RWPE2 (cell line): ENCODE measurements around the gene ANK3.

ENCODE experiments used
- ATAC-seq: fragments of 200-7000 bp; cut with Tn5 transposase; 3 replicates; pipeline ENCODE4 v1.9.1; 2021; ENCODE audit warnings: low read depth
- DNase-seq: peaks from one replicate; pipeline ENCODE4 v3.0.0-alpha.2; 2020; ENCODE audit warnings: low spot score
- H3K27ac ChIP-seq: fragments of 450-650 bp; 2 replicates; pipeline ENCODE4 v1.5.1; 2017; ENCODE audit warnings: mild to moderate bottlenecking; ENCODE audit not compliant: poor library complexity, severe bottlenecking
- H3K27me3 ChIP-seq: fragments of 250-450 bp; sonication (Bioruptor Pico); 2 replicates; pipeline ENCODE4 v1.5.1; 2021; ENCODE audit warnings: mild to moderate bottlenecking, moderate library complexity; ENCODE audit not compliant: insufficient read depth, poor library complexity, severe bottlenecking
- H3K36me3 ChIP-seq: fragments of 250-450 bp; sonication (Bioruptor Pico); 2 replicates; pipeline ENCODE4 v1.5.1; 2020; ENCODE audit warnings: low read depth, mild to moderate bottlenecking, moderate library complexity
- H3K4me1 ChIP-seq: fragments of 250-450 bp; sonication (Bioruptor Pico); 2 replicates; pipeline ENCODE4 v1.5.1; 2021; ENCODE audit warnings: mild to moderate bottlenecking, moderate library complexity; ENCODE audit not compliant: insufficient read depth, poor library complexity, severe bottlenecking
- H3K4me3 ChIP-seq: fragments of 250-450 bp; sonication (Bioruptor Pico); 2 replicates; pipeline ENCODE4 v1.5.1; 2021; ENCODE audit warnings: mild to moderate bottlenecking, moderate library complexity; ENCODE audit not compliant: severe bottlenecking
- H3K9me3 ChIP-seq: fragments of 250-450 bp; sonication (Bioruptor Pico); 2 replicates; pipeline ENCODE4 v1.5.1; 2021; ENCODE audit warnings: mild to moderate bottlenecking, moderate library complexity; ENCODE audit not compliant: severe bottlenecking
- TF ChIP-seq, protein P1 (sequence below): fragments of 450-650 bp; IDR thresholded peaks from one replicate; pipeline ENCODE4 v1.5.1; 2017; ENCODE audit warnings: mild to moderate bottlenecking, moderate library complexity; ENCODE audit not compliant: poor library complexity, severe bottlenecking

Gene ANK3

DNA sequence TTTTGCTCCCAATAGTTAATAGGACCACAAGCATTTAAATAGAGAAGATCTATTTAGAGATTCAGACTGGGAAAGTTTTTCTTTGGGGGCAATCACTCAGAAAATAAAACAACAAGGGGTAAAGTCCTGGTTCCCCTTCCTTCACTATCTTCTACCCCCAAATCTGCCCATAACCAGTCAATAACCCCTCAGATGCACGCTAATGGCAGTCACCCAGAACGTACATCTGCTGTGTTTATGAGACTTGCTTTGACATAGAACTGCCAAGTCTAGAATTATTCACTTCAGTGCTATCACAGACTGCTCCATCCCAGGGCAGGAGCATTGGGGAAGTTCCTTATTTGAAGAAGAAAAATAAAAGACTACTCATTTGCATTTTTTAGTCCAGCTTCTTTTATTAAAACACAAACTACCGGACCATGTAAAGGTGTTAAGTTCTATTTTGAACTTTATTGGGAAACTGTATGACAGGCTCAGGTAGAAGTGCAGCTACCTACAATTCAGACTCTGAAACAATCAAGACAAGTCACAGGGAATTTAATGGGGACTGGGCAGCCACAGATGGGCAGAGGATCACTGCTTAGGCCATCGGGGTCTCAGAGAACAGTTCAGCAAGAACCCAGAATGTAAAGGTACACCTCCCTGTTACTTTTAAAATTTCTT is 38.4 kb downstream of the ANK3 start:
- no peak for DNase-seq
- no peak for ATAC-seq
- Histone ChIP-seq H3K27me3 (no peaks in the 10 kb centered on the region), H3K27ac (no peak overlapping the region), H3K4me1 (peaks cover 6% of the 10 kb centered on the region), H3K36me3 (no peaks in the 10 kb centered on the region), H3K9me3 (no peaks in the 10 kb centered on the region), H3K4me3 (no peak overlapping the region)
- TF ChIP-seq, protein P1, sequence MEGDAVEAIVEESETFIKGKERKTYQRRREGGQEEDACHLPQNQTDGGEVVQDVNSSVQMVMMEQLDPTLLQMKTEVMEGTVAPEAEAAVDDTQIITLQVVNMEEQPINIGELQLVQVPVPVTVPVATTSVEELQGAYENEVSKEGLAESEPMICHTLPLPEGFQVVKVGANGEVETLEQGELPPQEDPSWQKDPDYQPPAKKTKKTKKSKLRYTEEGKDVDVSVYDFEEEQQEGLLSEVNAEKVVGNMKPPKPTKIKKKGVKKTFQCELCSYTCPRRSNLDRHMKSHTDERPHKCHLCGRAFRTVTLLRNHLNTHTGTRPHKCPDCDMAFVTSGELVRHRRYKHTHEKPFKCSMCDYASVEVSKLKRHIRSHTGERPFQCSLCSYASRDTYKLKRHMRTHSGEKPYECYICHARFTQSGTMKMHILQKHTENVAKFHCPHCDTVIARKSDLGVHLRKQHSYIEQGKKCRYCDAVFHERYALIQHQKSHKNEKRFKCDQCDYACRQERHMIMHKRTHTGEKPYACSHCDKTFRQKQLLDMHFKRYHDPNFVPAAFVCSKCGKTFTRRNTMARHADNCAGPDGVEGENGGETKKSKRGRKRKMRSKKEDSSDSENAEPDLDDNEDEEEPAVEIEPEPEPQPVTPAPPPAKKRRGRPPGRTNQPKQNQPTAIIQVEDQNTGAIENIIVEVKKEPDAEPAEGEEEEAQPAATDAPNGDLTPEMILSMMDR, result no peak

DNA sequence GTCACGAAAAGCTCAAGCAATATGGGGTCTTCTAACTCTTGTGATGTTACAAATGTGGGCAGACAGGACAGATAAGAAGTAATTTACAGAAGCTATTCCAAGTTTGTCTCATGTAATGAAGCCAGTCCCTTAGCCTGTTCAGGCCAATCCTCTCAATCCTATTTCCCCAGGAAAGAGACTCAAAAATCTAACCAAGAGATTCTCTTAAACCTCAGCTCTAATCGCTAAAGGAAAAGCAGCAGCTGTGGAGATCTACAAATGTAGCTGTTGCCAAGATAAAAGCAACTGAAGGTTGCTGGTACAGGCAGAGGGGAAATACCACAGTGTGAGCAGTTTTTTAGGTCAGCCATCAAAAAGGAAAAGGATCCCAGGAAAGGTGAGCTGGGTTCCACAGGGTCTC is 39.3 kb downstream of the ANK3 start:
- H3K36me3 ChIP-seq, result no peaks in the 10 kb centered on the region
- H3K27me3 ChIP-seq, result no peaks in the 10 kb centered on the region
- no peak overlapping the region for H3K27ac ChIP-seq
- no peak for DNase-seq
- TF ChIP-seq, protein P1, result no peak
- no peak for ATAC-seq
- peaks cover 6% of the 10 kb centered on the region for H3K4me1 ChIP-seq
- no peak overlapping the region for H3K4me3 ChIP-seq
- no peaks in the 10 kb centered on the region for H3K9me3 ChIP-seq

DNA sequence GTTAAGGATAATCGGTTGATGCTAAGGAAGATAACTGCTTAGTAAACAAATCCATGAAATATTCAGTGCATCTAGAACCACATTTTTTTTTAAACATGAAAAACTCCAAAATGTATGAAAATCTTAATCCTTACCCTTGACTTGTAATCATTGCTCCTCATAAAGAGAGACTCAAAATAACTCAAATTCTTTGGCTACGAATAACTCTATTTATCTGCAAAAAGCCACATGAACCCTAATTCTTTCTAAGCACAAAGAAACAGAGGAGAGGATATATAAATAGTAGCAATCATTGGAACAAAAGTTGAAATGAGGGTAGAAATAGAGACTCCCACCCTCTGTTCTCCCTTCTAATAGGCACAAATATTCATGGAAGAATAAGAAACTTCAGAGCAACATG is 40.2 kb downstream of the ANK3 start:
- no peaks in the 10 kb centered on the region for H3K9me3 ChIP-seq
- DNase-seq (no peak), ATAC-seq (no peak)
- H3K27ac ChIP-seq, result no peak overlapping the region
- TF ChIP-seq, protein P1, result no peak
- H3K36me3 ChIP-seq, result no peaks in the 10 kb centered on the region
- no peaks in the 10 kb centered on the region for H3K27me3 ChIP-seq
- H3K4me3 ChIP-seq, result no peak overlapping the region
- H3K4me1 ChIP-seq, result peaks cover 6% of the 10 kb centered on the region

DNA sequence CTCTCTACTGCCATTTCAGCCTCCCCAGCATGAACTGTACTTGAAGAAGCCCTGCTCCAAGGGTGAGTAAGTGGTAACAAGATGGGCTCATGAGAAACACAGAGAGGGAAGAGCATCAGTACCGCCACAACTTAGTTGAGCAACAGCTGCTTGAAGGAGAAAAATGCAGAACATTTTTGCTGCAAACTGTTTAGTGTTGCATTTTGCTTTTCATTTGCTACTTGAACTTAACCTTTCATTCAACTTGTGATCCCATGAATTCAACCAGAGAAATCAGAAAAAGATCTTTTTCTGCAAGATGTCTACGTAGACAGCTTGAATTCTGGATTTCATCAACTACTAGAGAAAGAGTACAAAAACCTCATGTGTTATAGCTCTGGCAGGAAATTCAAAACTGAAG is 40.7 kb downstream of the ANK3 start:
- H3K27ac ChIP-seq, result no peak overlapping the region
- no peaks in the 10 kb centered on the region for H3K36me3 ChIP-seq
- TF ChIP-seq, protein P1, result no peak
- H3K4me3 ChIP-seq, result no peak overlapping the region
- H3K9me3 ChIP-seq, result no peaks in the 10 kb centered on the region
- H3K27me3 ChIP-seq, result no peaks in the 10 kb centered on the region
- no peak for ATAC-seq
- H3K4me1 ChIP-seq, result peaks cover 6% of the 10 kb centered on the region
- DNase-seq, result no peak

DNA sequence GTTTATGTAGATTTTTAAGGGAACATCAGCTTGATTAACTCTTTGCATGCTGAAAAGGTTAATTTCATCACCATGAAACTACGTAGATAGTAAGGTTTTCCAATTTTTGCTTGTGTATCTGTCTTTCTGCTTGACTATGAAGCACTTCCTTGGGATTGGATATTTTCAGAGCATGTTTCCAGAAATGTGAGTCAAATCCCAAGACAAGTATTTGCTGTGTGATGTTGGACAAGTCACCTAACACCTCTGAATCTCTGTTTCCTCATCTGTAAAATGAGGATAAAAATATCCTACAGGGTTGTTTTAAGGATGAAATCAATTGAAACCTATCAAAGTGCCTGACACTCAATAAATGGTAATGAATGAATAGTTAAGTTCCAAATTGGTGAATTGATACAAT is 42.4 kb downstream of the ANK3 start:
- Histone ChIP-seq H3K4me1 (peaks cover 6% of the 10 kb centered on the region), H3K36me3 (no peaks in the 10 kb centered on the region), H3K9me3 (no peaks in the 10 kb centered on the region), H3K27me3 (no peaks in the 10 kb centered on the region), H3K27ac (no peak overlapping the region), H3K4me3 (no peak overlapping the region)
- no peak for ATAC-seq
- DNase-seq, result no peak
- TF ChIP-seq, protein P1, result no peak
